ENCODE measurements around the gene CSNK1G1.

The CSNK1G1 gene

GRCh38 chr15:64343222-64343621 is 12.8 kb downstream of the CSNK1G1 start:
- Histone ChIP-seq H3F3A (ENCODE audit: insufficient read depth, low read length) (no peaks in the 10 kb centered on the region), H3K9me2 (replicated peaks; ENCODE audit: insufficient read depth, low read length) (no peaks in the 10 kb centered on the region), H3K36me3 (replicated peaks; ENCODE audit: insufficient read depth, low read length) (no peaks in the 10 kb centered on the region), H2AFZ (ENCODE audit: low read length) (no peak overlapping the region), H4K20me1 (ENCODE audit: insufficient read depth, low read length) (no peaks in the 10 kb centered on the region), H3K79me2 (ENCODE audit: low read length) (peaks cover 12% of the 10 kb centered on the region; the same call in 1 of the 2 replicates), H3K27ac (ENCODE audit: low read length) (no peak overlapping the region), H3K4me3 (ENCODE audit: low read length) (no peak overlapping the region), H3K4me2 (ENCODE audit: low read depth, low read length) (no peak overlapping the region), H3K9ac (ENCODE audit: low read length) (no peak overlapping the region), H3K4me1 (ENCODE audit: low read length) (no peaks in the 10 kb centered on the region), H3K27me3 (replicated peaks; ENCODE audit: insufficient read depth, low read length) (no peaks in the 10 kb centered on the region), H3K9me3 (replicated peaks; ENCODE audit: insufficient read depth, low read length) (no peaks in the 10 kb centered on the region)
- TF ChIP-seq EZH2 (optimal IDR thresholded peaks at IDR 0.05; ENCODE audit: low read depth, low read length), result no peak
- TF ChIP-seq EZH2phosphoT487 (IDR thresholded peaks at IDR 0.05; ENCODE audit: low read length), result no peak
- TF ChIP-seq CTCF (IDR thresholded peaks at IDR 0.05; ENCODE audit: low read length), result no peak
- no peak for DNase-seq

- Histone ChIP-seq H4K20me1 (ENCODE audit: insufficient read depth, low read length) (no peaks in the 10 kb centered on the region), H3K9ac (ENCODE audit: low read length) (no peak overlapping the region), H3K4me1 (ENCODE audit: low read length) (no peaks in the 10 kb centered on the region), H3K9me2 (replicated peaks; ENCODE audit: insufficient read depth, low read length) (no peaks in the 10 kb centered on the region), H3K79me2 (ENCODE audit: low read length) (peaks cover 12% of the 10 kb centered on the region; the same call in 1 of the 2 replicates), H3K4me3 (ENCODE audit: low read length) (no peak overlapping the region), H2AFZ (ENCODE audit: low read length) (no peak overlapping the region), H3K36me3 (replicated peaks; ENCODE audit: insufficient read depth, low read length) (no peaks in the 10 kb centered on the region), H3K9me3 (replicated peaks; ENCODE audit: insufficient read depth, low read length) (no peaks in the 10 kb centered on the region), H3F3A (ENCODE audit: insufficient read depth, low read length) (no peaks in the 10 kb centered on the region), H3K27ac (ENCODE audit: low read length) (no peak overlapping the region), H3K27me3 (replicated peaks; ENCODE audit: insufficient read depth, low read length) (no peaks in the 10 kb centered on the region), H3K4me2 (ENCODE audit: low read depth, low read length) (no peak overlapping the region)
- TF ChIP-seq EZH2phosphoT487 (IDR thresholded peaks at IDR 0.05; ENCODE audit: low read length) (no peak), CTCF (IDR thresholded peaks at IDR 0.05; ENCODE audit: low read length) (no peak), EZH2 (optimal IDR thresholded peaks at IDR 0.05; ENCODE audit: low read depth, low read length) (no peak)
- no peak for DNase-seq
Observed at GRCh38 chr15:64341961-64342360, 14.0 kb downstream of the CSNK1G1 start.

- H2AFZ ChIP-seq (ENCODE audit: low read length), result no peak overlapping the region
- no peak overlapping the region for H3K4me2 ChIP-seq (ENCODE audit: low read depth, low read length)
- no peaks in the 10 kb centered on the region for H3K9me2 ChIP-seq (replicated peaks; ENCODE audit: insufficient read depth, low read length)
- H4K20me1 ChIP-seq (ENCODE audit: insufficient read depth, low read length), result no peaks in the 10 kb centered on the region
- no peaks in the 10 kb centered on the region for H3K36me3 ChIP-seq (replicated peaks; ENCODE audit: insufficient read depth, low read length)
- 0 out of 2 replicates have a peak, but pooled peaks cover 7% of the 10 kb centered on the region for H3K79me2 ChIP-seq (ENCODE audit: low read length)
- H3K4me1 ChIP-seq (ENCODE audit: low read length), result no peaks in the 10 kb centered on the region
- no peak for DNase-seq
- no peak overlapping the region for H3K27ac ChIP-seq (ENCODE audit: low read length)
- no peak for TF ChIP-seq CTCF (IDR thresholded peaks at IDR 0.05; ENCODE audit: low read length)
- TF ChIP-seq EZH2phosphoT487 (IDR thresholded peaks at IDR 0.05; ENCODE audit: low read length), result no peak
- H3K4me3 ChIP-seq (ENCODE audit: low read length), result no peak overlapping the region
- H3K9ac ChIP-seq (ENCODE audit: low read length), result no peak overlapping the region
- H3K9me3 ChIP-seq (replicated peaks; ENCODE audit: insufficient read depth, low read length), result no peaks in the 10 kb centered on the region
- no peaks in the 10 kb centered on the region for H3K27me3 ChIP-seq (replicated peaks; ENCODE audit: insufficient read depth, low read length)
- H3F3A ChIP-seq (ENCODE audit: insufficient read depth, low read length), result no peaks in the 10 kb centered on the region
Observed at GRCh38 chr15:64340355-64340754, 15.6 kb downstream of the CSNK1G1 start.
